ENCODE measurements around the gene EBF3. TPM values are rescaled to one million over a fixed set of nuclear protein-coding genes. Genes with fewer than 3 reads are reported as not detected.

The EBF3 gene
- total and polyA plus RNA-seq, 2 donors (not counting 3 experiments of a cell fraction or from before 2014, with no cell fraction given), result 0.92 to 2.7 TPM

GRCh38 chr10:129809431-129809830, 154.6 kb downstream of the EBF3 start:
- Histone ChIP-seq H3K27ac (ENCODE audit: insufficient read depth, low read depth, low read length) (no peak overlapping the region), H4K20me1 (replicated peaks; ENCODE audit: control insufficient read depth, extremely low read depth, insufficient read depth, low read length) (no peaks in the 10 kb centered on the region), H3K79me2 (ENCODE audit: control insufficient read depth, insufficient read depth, low read length) (no peaks in the 10 kb centered on the region), H3K27me3 (ENCODE audit: control insufficient read depth in 2 of 2, insufficient read depth in 2 of 2, low read length in 2 of 2) (no peaks in the 10 kb centered on the region), H3K4me2 (ENCODE audit: insufficient read depth, low read length) (no peak overlapping the region), H3K36me3 (ENCODE audit: control insufficient read depth in 2 of 2, extremely low read depth in 1 of 2, insufficient read depth in 2 of 2, low read length in 2 of 2) (no peaks in the 10 kb centered on the region), H3K4me3 (replicated peaks in 1 of 3; ENCODE audit: insufficient read depth in 1 of 3, low read depth in 1 of 3, low read length in 3 of 3) (no peak overlapping the region), H3K9me1 (replicated peaks; ENCODE audit: control insufficient read depth, extremely low read depth, insufficient read depth, low read length) (no peaks in the 10 kb centered on the region), H3K4me1 (ENCODE audit: control insufficient read depth, extremely low read depth, insufficient read depth, low read length) (no peaks in the 10 kb centered on the region), H3K9ac (replicated peaks; ENCODE audit: extremely low read depth, insufficient read depth, low read length) (no peak overlapping the region), H3K9me3 (replicated peaks; ENCODE audit: control insufficient read depth, insufficient read depth, low read length) (peaks cover 4% of the 10 kb centered on the region), H2AFZ (ENCODE audit: low read depth, low read length) (no peak overlapping the region)
- DNase-seq (ENCODE audit: low read depth, low spot score) (no peak), FAIRE-seq (no peak)
- no TSS peak for BruUV-seq (replicated peaks)
- intact Hi-C loops (cut with micrococcal nuclease), result no loop called here
- TF ChIP-seq MYC (IDR thresholded peaks at IDR 0.05; ENCODE audit: low read depth, low read length), result no peak
- no peak for TF ChIP-seq POLR2AphosphoS5 (IDR thresholded peaks at IDR 0.05; ENCODE audit: insufficient read depth, low read depth, low read length)
- no peak for TF ChIP-seq POLR2A (IDR thresholded peaks at IDR 0.05; ENCODE audit: low read depth, low read length)
- TF ChIP-seq EZH2 (IDR thresholded peaks at IDR 0.05; ENCODE audit: borderline replicate concordance, low read depth, low read length, severe bottlenecking), result no peak
- no peak for TF ChIP-seq MAX (IDR thresholded peaks at IDR 0.05; ENCODE audit: insufficient read depth, insufficient read length)
- ChIA-PET CTCF (no interaction called here), POLR2A (no interaction called here)
- dilution Hi-C loops (cut with MboI; ENCODE audit: extremely low pct_ligation_motif_present, low sequenced_read_pairs), result no loop called here

GRCh38 chr10:129808092-129808983, 155.7 kb downstream of the EBF3 start:
- Histone ChIP-seq H2AFZ (ENCODE audit: low read depth, low read length) (no peak overlapping the region), H3K9me1 (replicated peaks; ENCODE audit: control insufficient read depth, extremely low read depth, insufficient read depth, low read length) (no peaks in the 10 kb centered on the region), H3K27me3 (ENCODE audit: control insufficient read depth in 2 of 2, insufficient read depth in 2 of 2, low read length in 2 of 2) (no peaks in the 10 kb centered on the region), H3K27ac (ENCODE audit: insufficient read depth, low read depth, low read length) (no peak overlapping the region), H3K36me3 (ENCODE audit: control insufficient read depth in 2 of 2, extremely low read depth in 1 of 2, insufficient read depth in 2 of 2, low read length in 2 of 2) (no peaks in the 10 kb centered on the region), H3K79me2 (ENCODE audit: control insufficient read depth, insufficient read depth, low read length) (no peaks in the 10 kb centered on the region), H3K9me3 (replicated peaks; ENCODE audit: control insufficient read depth, insufficient read depth, low read length) (peaks cover 4% of the 10 kb centered on the region), H4K20me1 (replicated peaks; ENCODE audit: control insufficient read depth, extremely low read depth, insufficient read depth, low read length) (no peaks in the 10 kb centered on the region), H3K4me3 (replicated peaks in 1 of 3; ENCODE audit: insufficient read depth in 1 of 3, low read depth in 1 of 3, low read length in 3 of 3) (no peak overlapping the region), H3K4me2 (ENCODE audit: insufficient read depth, low read length) (no peak overlapping the region), H3K4me1 (ENCODE audit: control insufficient read depth, extremely low read depth, insufficient read depth, low read length) (no peaks in the 10 kb centered on the region), H3K9ac (replicated peaks; ENCODE audit: extremely low read depth, insufficient read depth, low read length) (no peak overlapping the region)
- ChIA-PET CTCF (no interaction called here), POLR2A (no interaction called here)
- no TSS peak for BruUV-seq (replicated peaks)
- intact Hi-C loops (cut with micrococcal nuclease) (no loop called here), dilution Hi-C loops (cut with MboI; ENCODE audit: extremely low pct_ligation_motif_present, low sequenced_read_pairs) (no loop called here)
- FAIRE-seq (no peak), DNase-seq (ENCODE audit: low read depth, low spot score) (no peak)
- TF ChIP-seq MAX (IDR thresholded peaks at IDR 0.05; ENCODE audit: insufficient read depth, insufficient read length) (no peak), JUN (IDR thresholded peaks at IDR 0.05; ENCODE audit: borderline replicate concordance, insufficient read depth, insufficient read length, low read depth) (no peak), CTCF (IDR thresholded peaks at IDR 0.05; ENCODE audit: extremely low read depth in 1 of 2, insufficient read depth in 1 of 2, low read depth in 1 of 2, low read length in 2 of 2) (no peak), POLR2AphosphoS5 (IDR thresholded peaks at IDR 0.05; ENCODE audit: insufficient read depth, low read depth, low read length) (no peak), EZH2 (IDR thresholded peaks at IDR 0.05; ENCODE audit: borderline replicate concordance, low read depth, low read length, severe bottlenecking) (no peak), POLR2A (IDR thresholded peaks at IDR 0.05; ENCODE audit: low read depth, low read length) (no peak), MYC (IDR thresholded peaks at IDR 0.05; ENCODE audit: low read depth, low read length) (no peak), FOS (IDR thresholded peaks at IDR 0.05; ENCODE audit: borderline replicate concordance, insufficient read depth, low read length) (no peak), GATA2 (IDR thresholded peaks at IDR 0.05; ENCODE audit: insufficient read depth, insufficient read length, low read depth, low read length) (no peak)
